HFFc6 (cell line): ENCODE results near the gene HDAC3. TPM values are rescaled to one million over a fixed set of nuclear protein-coding genes. Genes with fewer than 3 reads are reported as not detected.

Experiments
- DNase-seq: peaks from one replicate; pipeline ENCODE4 v3.0.0-alpha.2; 2018
- H3K27ac Mint-ChIP-seq: 2 replicates; pipeline ENCODE4 v1.8.0; 2020; ENCODE audit warnings: mild to moderate bottlenecking, mixed read lengths
- H3K27me3 Mint-ChIP-seq: 2 replicates; pipeline ENCODE4 v1.8.0; 2021; ENCODE audit warnings: mild to moderate bottlenecking, moderate library complexity, mixed read lengths; ENCODE audit not compliant: insufficient read depth
- H3K36me3 Mint-ChIP-seq: 2 replicates; pipeline ENCODE4 v1.8.0; 2021; ENCODE audit warnings: low read depth, mixed read lengths
- H3K4me1 Mint-ChIP-seq: 2 replicates; pipeline ENCODE4 v1.8.0; 2020; ENCODE audit warnings: low read depth, mixed read lengths
- H3K4me3 Mint-ChIP-seq: 2 replicates; pipeline ENCODE4 v1.8.0; 2020; ENCODE audit warnings: mild to moderate bottlenecking, moderate library complexity, mixed read lengths
- H3K9me3 Mint-ChIP-seq: 2 replicates; pipeline ENCODE4 v1.8.0; 2020; ENCODE audit warnings: mild to moderate bottlenecking, mixed read lengths
- CTCF ChIP-seq: fragments of 200-600 bp; sonication (generic); IDR thresholded peaks from 2 replicates; pipeline ENCODE4 v1.5.0; 2021; ENCODE audit warnings: antibody characterized with exemption, mild to moderate bottlenecking
- total RNA-seq, 6 experiments: library from RNA; stranded (reverse); fragmentation: NEBNext Ultra II Directional; extraction: Animal tissue kit (Norgen Biotek cat#: 25700); gene quantifications; 2 replicates in 1 of 6; 3 replicates in 5 of 6; pipeline ENCODE4 v1.2.3, GENCODE V29; 2021

Gene HDAC3
- total RNA-seq, 6 experiments from 2014 or later: 52.1 to 63.7 (median 55.1) TPM

- Mint-ChIP-seq H3K4me1 (peaks cover 51% of the 10 kb centered on the region), H3K27me3 (no peaks in the 10 kb centered on the region), H3K4me3 (no peak overlapping the region), H3K36me3 (no peaks in the 10 kb centered on the region), H3K9me3 (no peaks in the 10 kb centered on the region), H3K27ac (peak overlapping the region; percentile 88)
- peak; percentile 73 for DNase-seq
- TF ChIP-seq CTCF: no peak
Measured at GRCh38 chr5:141598391-141599345, 38.0 kb downstream of the HDAC3 start.

- Mint-ChIP-seq H3K27ac (peak overlapping the region; percentile 4), H3K9me3 (no peaks in the 10 kb centered on the region), H3K4me3 (no peak overlapping the region), H3K27me3 (no peaks in the 10 kb centered on the region), H3K36me3 (no peaks in the 10 kb centered on the region), H3K4me1 (peaks cover 46% of the 10 kb centered on the region)
- TF ChIP-seq CTCF: no peak
- no peak for DNase-seq
Measured at GRCh38 chr5:141597814-141598213, 38.8 kb downstream of the HDAC3 start.

- DNase-seq: no peak
- peak overlapping the region; percentile 4 for H3K27ac Mint-ChIP-seq
- peaks cover 46% of the 10 kb centered on the region for H3K4me1 Mint-ChIP-seq
- no peaks in the 10 kb centered on the region for H3K9me3 Mint-ChIP-seq
- no peak for TF ChIP-seq CTCF
- no peaks in the 10 kb centered on the region for H3K27me3 Mint-ChIP-seq
- H3K36me3 Mint-ChIP-seq: no peaks in the 10 kb centered on the region
- no peak overlapping the region for H3K4me3 Mint-ChIP-seq
Measured at GRCh38 chr5:141597394-141597793, 39.3 kb downstream of the HDAC3 start.

- no peak for TF ChIP-seq CTCF
- peak overlapping the region; percentile 4; the same call in 1 of the 2 replicates for H3K27ac Mint-ChIP-seq
- no peak overlapping the region for H3K4me3 Mint-ChIP-seq
- no peak for DNase-seq
- H3K4me1 Mint-ChIP-seq: peaks cover 50% of the 10 kb centered on the region
- no peaks in the 10 kb centered on the region for H3K36me3 Mint-ChIP-seq
- H3K27me3 Mint-ChIP-seq: no peaks in the 10 kb centered on the region
- no peaks in the 10 kb centered on the region for H3K9me3 Mint-ChIP-seq
Measured at GRCh38 chr5:141596867-141597266, 39.8 kb downstream of the HDAC3 start.

GRCh38 chr5:141590127-141590526 is 46.5 kb downstream of the HDAC3 start:
- Mint-ChIP-seq H3K4me3 (no peak overlapping the region), H3K4me1 (peaks cover 9% of the 10 kb centered on the region)
- DNase-seq: no peak

More at GRCh38 chr5:141590127-141590526, 46.5 kb downstream of the HDAC3 start:
- TF ChIP-seq CTCF: no peak
- Mint-ChIP-seq H3K27me3 (no peaks in the 10 kb centered on the region), H3K9me3 (no peaks in the 10 kb centered on the region), H3K27ac (no peak overlapping the region), H3K36me3 (peaks cover 5% of the 10 kb centered on the region; the same call in 1 of the 2 replicates)
